ENCODE data around the gene DGKH.

GRCh38 chr13:42284068-42284467 lies 235.6 kb downstream of the DGKH start:
- TF ChIP-seq POLR2A (IDR thresholded peaks at IDR 0.05) (no peak), POLR2AphosphoS5 (IDR thresholded peaks at IDR 0.05) (no peak), CTCF (IDR thresholded peaks at IDR 0.05) (no peak)

All from upper lobe of left lung (tissue), 4 donors.